Heart left ventricle (tissue), 16 donors: ENCODE measurements around the gene PCBP4. TPM values are rescaled to one million over a fixed set of nuclear protein-coding genes. Genes with fewer than 3 reads are reported as not detected.
A peak's percentile ranks its signal among the peaks of the same experiment; 100 is the strongest.
"Not testable (repeated sequence)": the region's sequence is repeated elsewhere in the genome, so short reads cannot be mapped to it uniquely, and the experiment has no call there.

ENCODE experiments used
- ATAC-seq, 4 donors: fragments of 200-7000 bp; cut with Tn5 transposase; one replicate each; pipeline ENCODE4 v1.9.1; 2020 to 2022; ENCODE audit warnings: moderate library complexity in 4 of 4, mild to moderate bottlenecking in 3 of 4, moderate number of reproducible peaks in 1 of 4
- DNase-seq, 5 donors: peaks; one replicate each; pipeline ENCODE4 v3.0.0-alpha.2; 2020
- H3K27ac ChIP-seq, 12 donors: fragments of 200-600 bp; sonication (generic) in 4 of 12; one replicate each; pipeline versions ENCODE4 v1.5.0 to v1.8.0; 2016 to 2022; ENCODE audit warnings: mild to moderate bottlenecking in 2 of 12
- H3K27me3 ChIP-seq, 9 donors: fragments of 200-600 bp; sonication (generic) in 2 of 9; one replicate each; pipeline versions ENCODE4 v1.5.1 to v1.8.0; 2016 to 2022; ENCODE audit warnings: mild to moderate bottlenecking in 3 of 9
- H3K36me3 ChIP-seq, 9 donors: fragments of 200-600 bp; sonication (generic) in 2 of 9; one replicate each; pipeline versions ENCODE4 v1.5.0 to v1.8.0; 2018 to 2022; ENCODE audit warnings: mild to moderate bottlenecking in 2 of 9
- H3K4me1 ChIP-seq, 12 donors: fragments of 200-600 bp; sonication (generic) in 4 of 12; one replicate each; pipeline versions ENCODE4 v1.5.0 to v1.8.0; 2016 to 2022; ENCODE audit warnings: mild to moderate bottlenecking in 3 of 12
- H3K4me3 ChIP-seq, 12 donors: fragments of 200-600 bp; sonication (generic) in 4 of 12; one replicate each; pipeline versions ENCODE4 v1.5.0 to v1.8.0; 2017 to 2022; ENCODE audit warnings: mild to moderate bottlenecking in 9 of 12, moderate library complexity in 4 of 12
- H3K9me3 ChIP-seq, 12 donors: fragments of 200-600 bp; sonication (generic) in 4 of 12; one replicate each; pipeline versions ENCODE4 v1.5.0 to v1.8.0; 2016 to 2022; ENCODE audit warnings: mild to moderate bottlenecking in 1 of 12
- CTCF ChIP-seq, 12 donors: fragments of 200-600 bp; sonication (generic) in 4 of 12; IDR thresholded peaks; one replicate each; pipeline versions ENCODE4 v1.5.0 to v1.8.0; 2018 to 2022; ENCODE audit warnings: antibody characterized with exemption in 12 of 12, mild to moderate bottlenecking in 5 of 12
- POLR2A ChIP-seq, 2 donors: fragments of 450-650 bp; IDR thresholded peaks; one replicate each; pipeline ENCODE4 v1.6.1; 2017; ENCODE audit warnings: antibody characterized with exemption in 2 of 2, mild to moderate bottlenecking in 2 of 2, moderate library complexity in 2 of 2
- WGBS, 4 donors: extraction: QIAGEN DNeasy Blood & Tissue Kit in 2 of 4; methylation state at CpG; one replicate each; pipeline versions ENCODE4 v1.1.5 to v1.1.7; 2013 to 2018; 5-methylcytosine and 5-hydroxymethylcytosine counted together
- intact Hi-C, 10 donors: fragments of 100-400 bp; cut with DNase I; formaldehyde crosslinking; loops; one replicate each; pipeline versions ENCODE4 v1.11.1 to v1.14.2; 2022
- polyA plus RNA-seq, 2 donors: library from polyadenylated mRNA; stranded (reverse); fragments of 200-250 nt; gene quantifications; one replicate each; pipeline ENCODE4 v1.2.3, GENCODE V29; 2013
- total RNA-seq, 9 donors: library from RNA; depleted of rRNA in 2 of 9; stranded (reverse); fragments of >200 nt in 2 of 9; fragmentation: NEBNext Ultra II Directional in 3 of 9; extraction: Animal tissue kit (Norgen Biotek cat#: 25700) in 3 of 9; gene quantifications; one replicate each; pipeline versions ENCODE4 v1.1.0 to v1.2.4, GENCODE V29; 2016 to 2023
- donor health status: ischemic (EF 13 %, LVEDD 7.1; RV severe dilation, severe dysfunction).
- donor health status: healthy with polysubstance abuse.
- donor health status: DM: no; HTN: yes; CAD: no.
- donor health status: DM: no; HTN: no; CAD: no.
- donor health status: ischemic (EF 25% LVEDD 6.9; RV normal size, moderate dysfunction).
- donor health status: ischemic (EF 25% LVEDD 5.7; RV mildly dilated, moderate dysfunction).
- donor health status: healthy.
- donor health status: DM: yes; HTN: yes; CAD: no.
- donor health status: ischemic (EF 35%, LVEDD 5.7; RV mildly dilated, moderate dysfunction).
- donor health status: nonischemic (EF 11% LVEDD 7.7; RV severe dilation, severe dysfunction).
- donor health status: DM: yes; HTN: yes; CAD: no.
- donor health status: PGD.
- donor health status: ischemic (EF 29% LVEDD 5.4; RV normal size, mild dysfunction).
- donor health status: nonischemic (EF 23%, LVEDD 6.1; RV moderate dilation, normal function).

Gene PCBP4
- total and polyA plus RNA-seq, 11 donors, result 55.4 to 149 (median 64.8) TPM

GRCh38 chr3:51930439-51930838 is 36.8 kb downstream of the PCBP4 start:
- no peaks in the 10 kb centered on the region for H3K27me3 ChIP-seq
- H3K4me3 ChIP-seq, result no peak overlapping the region
- H3K36me3 ChIP-seq, result peaks cover 0 to 33% (median 23%) of the 10 kb centered on the region in 9 donors
- no peaks in the 10 kb centered on the region for H3K4me1 ChIP-seq
- ATAC-seq (no peak), DNase-seq (no peak)
- WGBS, 4 donors, result 98 to 100% (median 100%) methylated on average over 1 of the region's 1 CpG
- TF ChIP-seq POLR2A (IDR thresholded peaks at IDR 0.05), result no peak
- TF ChIP-seq CTCF (IDR thresholded peaks at IDR 0.05), result no peak
- H3K27ac ChIP-seq, result no peak overlapping the region
- intact Hi-C loops, result no loop called here
- no peaks in the 10 kb centered on the region for H3K9me3 ChIP-seq

GRCh38 chr3:51929420-51930003 is 37.7 kb downstream of the PCBP4 start:
- TF ChIP-seq CTCF (IDR thresholded peaks at IDR 0.05) (no peak), POLR2A (IDR thresholded peaks at IDR 0.05) (no peak)
- Histone ChIP-seq H3K9me3 (no peaks in the 10 kb centered on the region), H3K27ac (no peak overlapping the region), H3K27me3 (no peaks in the 10 kb centered on the region), H3K4me3 (no peak overlapping the region), H3K4me1 (no peaks in the 10 kb centered on the region), H3K36me3 (peaks cover 0 to 23% (median 14%) of the 10 kb centered on the region in 9 donors)
- DNase-seq, result no peak
- peak in 1 of 4 donors; percentile 8 for ATAC-seq
- intact Hi-C loops, result no loop called here
- 68 to 78% (median 76%) methylated on average over 5 of the region's 5 CpGs for WGBS, 4 donors

- H3K27me3 ChIP-seq, H3K9me3 ChIP-seq, DNase-seq, ATAC-seq, H3K27ac ChIP-seq, H3K4me3 ChIP-seq, H3K4me1 ChIP-seq, intact Hi-C loops: not testable (repeated sequence)
- peaks cover 0 to 18% (median 9%) of the 10 kb centered on the region in 9 donors for H3K36me3 ChIP-seq
- WGBS, 4 donors, result 79 to 93% (median 88%) methylated on average over 2 to 3 of the region's 3 CpGs
These were observed 38.3 kb downstream of the PCBP4 start for GRCh38 chr3:51928981-51929380.

GRCh38 chr3:51928438-51928837 is 38.8 kb downstream of the PCBP4 start:
- WGBS, 4 donors, result 93 to 96% (median 94%) methylated on average over 7 of the region's 7 CpGs
- Histone ChIP-seq H3K27ac (no peak overlapping the region), H3K36me3 (peaks cover 0 to 13% (median 5%) of the 10 kb centered on the region in 9 donors), H3K9me3 (no peaks in the 10 kb centered on the region), H3K27me3 (no peaks in the 10 kb centered on the region), H3K4me3 (no peak overlapping the region), H3K4me1 (no peaks in the 10 kb centered on the region)
- intact Hi-C loops, result no loop called here
- ATAC-seq (no peak), DNase-seq (peak in 1 of 5 donors; percentile 29)
- TF ChIP-seq CTCF (IDR thresholded peaks at IDR 0.05), result no peak
